ENCODE results near the gene PRIMPOL. TPM values are rescaled to one million over a fixed set of nuclear protein-coding genes. Genes with fewer than 3 reads are reported as not detected.

PRIMPOL gene
- total and polyA plus RNA-seq, 2 donors from 2014 or later: 10.9 to 13.1 TPM

- intact Hi-C loops (cut with DNase I): no loop called here
- FAIRE-seq: no peak
These were observed 21.4 kb upstream of the PRIMPOL start for GRCh38 chr4:184628103-184628502.

GRCh38 chr4:184632842-184633241 is 16.7 kb upstream of the PRIMPOL start:
- no peak overlapping the region for H3K4me3 ChIP-seq (ENCODE audit: low read length in 3 of 3)
- no peaks in the 10 kb centered on the region for H3K4me1 ChIP-seq (ENCODE audit: control insufficient read depth in 2 of 3, insufficient read depth in 2 of 3, low read depth in 1 of 3, low read length in 3 of 3)
- H3K9ac ChIP-seq (ENCODE audit: low read length in 3 of 3): no peak overlapping the region
- TF ChIP-seq CTCF (IDR thresholded peaks at IDR 0.05; ENCODE audit: borderline replicate concordance, extremely low read depth, insufficient read depth): no peak
- FAIRE-seq (no peak), DNase-seq (no peak)
- intact Hi-C loops (cut with DNase I): no loop called here
- H3K9me3 ChIP-seq (ENCODE audit: control insufficient read depth in 2 of 3, insufficient read depth in 1 of 3, low read length in 3 of 3): no peaks in the 10 kb centered on the region
- peaks cover 14 to 45% (median 24%) of the 10 kb centered on the region in 3 donors for H3K36me3 ChIP-seq (ENCODE audit: control insufficient read depth in 2 of 3, insufficient read depth in 3 of 3, low read length in 3 of 3)
- no peak overlapping the region for H3K27ac ChIP-seq (ENCODE audit: low read depth in 2 of 2, low read length in 2 of 2)
- H3K27me3 ChIP-seq (ENCODE audit: control insufficient read depth, insufficient read depth, low read length): no peaks in the 10 kb centered on the region

More at GRCh38 chr4:184628103-184628502, 21.4 kb upstream of the PRIMPOL start:
- no peak overlapping the region for H3K27ac ChIP-seq (ENCODE audit: low read depth in 2 of 2, low read length in 2 of 2)
- no peak overlapping the region for H3K4me3 ChIP-seq (ENCODE audit: low read length in 3 of 3)
- no peak for DNase-seq
- H3K27me3 ChIP-seq (ENCODE audit: control insufficient read depth, insufficient read depth, low read length): no peaks in the 10 kb centered on the region
- TF ChIP-seq CTCF (IDR thresholded peaks at IDR 0.05; ENCODE audit: borderline replicate concordance, extremely low read depth, insufficient read depth): no peak
- no peak overlapping the region for H3K9ac ChIP-seq (ENCODE audit: low read length in 3 of 3)
- no peaks in the 10 kb centered on the region for H3K4me1 ChIP-seq (ENCODE audit: control insufficient read depth in 2 of 3, insufficient read depth in 2 of 3, low read depth in 1 of 3, low read length in 3 of 3)
- no peaks in the 10 kb centered on the region for H3K9me3 ChIP-seq (ENCODE audit: control insufficient read depth in 2 of 3, insufficient read depth in 1 of 3, low read length in 3 of 3)
- H3K36me3 ChIP-seq (ENCODE audit: control insufficient read depth in 2 of 3, insufficient read depth in 3 of 3, low read length in 3 of 3): peaks cover 4 to 28% (median 13%) of the 10 kb centered on the region in 3 donors

- intact Hi-C loops (cut with DNase I): no loop called here
- Histone ChIP-seq H3K27me3 (ENCODE audit: control insufficient read depth, insufficient read depth, low read length) (no peaks in the 10 kb centered on the region), H3K9ac (ENCODE audit: low read length in 3 of 3) (no peak overlapping the region), H3K36me3 (ENCODE audit: control insufficient read depth in 2 of 3, insufficient read depth in 3 of 3, low read length in 3 of 3) (peaks cover 10 to 25% (median 14%) of the 10 kb centered on the region in 3 donors), H3K27ac (ENCODE audit: low read depth in 2 of 2, low read length in 2 of 2) (no peak overlapping the region), H3K9me3 (ENCODE audit: control insufficient read depth in 2 of 3, insufficient read depth in 1 of 3, low read length in 3 of 3) (no peaks in the 10 kb centered on the region), H3K4me1 (ENCODE audit: control insufficient read depth in 2 of 3, insufficient read depth in 2 of 3, low read depth in 1 of 3, low read length in 3 of 3) (no peaks in the 10 kb centered on the region), H3K4me3 (ENCODE audit: low read length in 3 of 3) (no peak overlapping the region)
- no peak for DNase-seq
- TF ChIP-seq CTCF (IDR thresholded peaks at IDR 0.05; ENCODE audit: borderline replicate concordance, extremely low read depth, insufficient read depth): no peak
- peak; percentile 62 for FAIRE-seq
These were observed 14.2 kb upstream of the PRIMPOL start for GRCh38 chr4:184635381-184635780.

- Histone ChIP-seq H3K36me3 (ENCODE audit: control insufficient read depth in 2 of 3, insufficient read depth in 3 of 3, low read length in 3 of 3) (peaks cover 10 to 20% (median 10%) of the 10 kb centered on the region in 3 donors), H3K27ac (ENCODE audit: low read depth in 2 of 2, low read length in 2 of 2) (no peak overlapping the region), H3K4me3 (ENCODE audit: low read length in 3 of 3) (no peak overlapping the region), H3K9ac (ENCODE audit: low read length in 3 of 3) (no peak overlapping the region), H3K27me3 (ENCODE audit: control insufficient read depth, insufficient read depth, low read length) (no peaks in the 10 kb centered on the region), H3K9me3 (ENCODE audit: control insufficient read depth in 2 of 3, insufficient read depth in 1 of 3, low read length in 3 of 3) (no peaks in the 10 kb centered on the region), H3K4me1 (ENCODE audit: control insufficient read depth in 2 of 3, insufficient read depth in 2 of 3, low read depth in 1 of 3, low read length in 3 of 3) (no peaks in the 10 kb centered on the region)
- FAIRE-seq (no peak), DNase-seq (no peak)
- TF ChIP-seq CTCF (IDR thresholded peaks at IDR 0.05; ENCODE audit: borderline replicate concordance, extremely low read depth, insufficient read depth): no peak
- intact Hi-C loops (cut with DNase I): no loop called here
These were observed 13.4 kb upstream of the PRIMPOL start for GRCh38 chr4:184636144-184636543.

All from kidney (tissue), 14 donors.